ENCODE results near the gene TMEM131L.

Gene TMEM131L

DNA sequence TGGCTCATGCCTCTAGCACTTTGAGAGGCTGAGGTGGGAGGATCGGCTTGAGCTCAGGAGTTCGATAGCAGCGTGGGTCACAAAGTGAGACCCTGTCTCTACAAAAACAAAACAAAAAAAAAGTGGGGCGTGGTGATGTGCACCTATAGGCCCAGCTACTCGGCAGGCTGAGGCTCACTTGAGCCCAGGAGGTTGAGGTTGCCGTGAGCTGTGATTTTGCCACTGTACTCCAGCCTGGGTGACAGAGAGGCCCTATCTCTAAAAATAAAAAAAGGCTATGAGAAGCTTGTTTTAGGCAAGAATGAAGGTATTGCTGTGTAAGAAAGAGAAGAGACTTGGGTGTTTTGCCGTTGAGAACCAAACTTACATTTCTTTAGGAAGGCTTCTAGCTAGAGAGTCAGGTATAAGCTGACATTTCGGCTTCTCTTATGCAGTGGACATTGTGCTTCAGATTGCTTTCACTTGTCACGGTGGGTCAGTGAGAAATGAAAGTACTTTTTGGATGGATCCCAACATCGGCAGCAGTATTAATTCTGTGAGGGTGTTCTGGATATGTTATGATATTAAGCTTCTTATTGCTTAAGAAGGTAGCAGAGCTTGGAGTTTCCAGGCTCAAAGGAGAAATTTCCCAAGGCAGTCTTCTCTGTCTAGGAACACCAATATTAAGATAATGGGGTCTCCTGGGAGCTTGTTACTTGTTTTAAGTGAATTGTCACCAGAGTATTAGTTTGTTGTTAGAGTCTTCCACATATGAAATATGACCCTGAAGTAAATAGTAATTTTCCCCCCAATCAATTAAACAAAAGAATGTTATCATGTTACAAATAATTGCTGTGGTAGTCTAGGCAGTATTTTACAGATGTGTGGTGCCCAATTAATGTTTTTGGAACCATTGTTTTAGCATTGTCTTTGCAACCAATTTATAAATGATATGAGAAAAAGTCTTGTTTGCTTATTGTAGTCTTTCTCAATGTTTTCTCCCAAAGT, 17.6 kb downstream of the TMEM131L start:
- TF ChIP-seq, protein P1, sequence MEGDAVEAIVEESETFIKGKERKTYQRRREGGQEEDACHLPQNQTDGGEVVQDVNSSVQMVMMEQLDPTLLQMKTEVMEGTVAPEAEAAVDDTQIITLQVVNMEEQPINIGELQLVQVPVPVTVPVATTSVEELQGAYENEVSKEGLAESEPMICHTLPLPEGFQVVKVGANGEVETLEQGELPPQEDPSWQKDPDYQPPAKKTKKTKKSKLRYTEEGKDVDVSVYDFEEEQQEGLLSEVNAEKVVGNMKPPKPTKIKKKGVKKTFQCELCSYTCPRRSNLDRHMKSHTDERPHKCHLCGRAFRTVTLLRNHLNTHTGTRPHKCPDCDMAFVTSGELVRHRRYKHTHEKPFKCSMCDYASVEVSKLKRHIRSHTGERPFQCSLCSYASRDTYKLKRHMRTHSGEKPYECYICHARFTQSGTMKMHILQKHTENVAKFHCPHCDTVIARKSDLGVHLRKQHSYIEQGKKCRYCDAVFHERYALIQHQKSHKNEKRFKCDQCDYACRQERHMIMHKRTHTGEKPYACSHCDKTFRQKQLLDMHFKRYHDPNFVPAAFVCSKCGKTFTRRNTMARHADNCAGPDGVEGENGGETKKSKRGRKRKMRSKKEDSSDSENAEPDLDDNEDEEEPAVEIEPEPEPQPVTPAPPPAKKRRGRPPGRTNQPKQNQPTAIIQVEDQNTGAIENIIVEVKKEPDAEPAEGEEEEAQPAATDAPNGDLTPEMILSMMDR (IDR thresholded peaks at IDR 0.05): no peak
- Histone ChIP-seq H3K9me3 (no peaks in the 10 kb centered on the region), H3K4me1 (peaks cover 0 to 89% (median 44%) of the 10 kb centered on the region in 4 donors), H3K27me3 (no peaks in the 10 kb centered on the region), H3K4me3 (peak overlapping the region; percentile 6 to 34), H3K27ac (peak overlapping the region; percentile 74 to 76), H3K36me3 (no peaks in the 10 kb centered on the region)
- intact Hi-C loops (cut with DNase I; ENCODE audit: low total_unique reads): no loop called here
- DNase-seq: no peak

- TF ChIP-seq, protein P1 (IDR thresholded peaks at IDR 0.05): no peak
- H3K27ac ChIP-seq: peak overlapping the region; percentile 87 to 88
- H3K4me3 ChIP-seq: no peak overlapping the region
- H3K4me1 ChIP-seq: peaks cover 0 to 89% (median 49%) of the 10 kb centered on the region in 4 donors
- no peaks in the 10 kb centered on the region for H3K36me3 ChIP-seq
- no peaks in the 10 kb centered on the region for H3K9me3 ChIP-seq
- no peaks in the 10 kb centered on the region for H3K27me3 ChIP-seq
- intact Hi-C loops (cut with DNase I; ENCODE audit: low total_unique reads): no loop called here
- no peak for DNase-seq
These were observed 19.2 kb downstream of the TMEM131L start for GRCh38 chr4:153485359-153485758.

- peaks cover 0 to 89% (median 49%) of the 10 kb centered on the region in 4 donors for H3K4me1 ChIP-seq
- TF ChIP-seq, protein P1 (IDR thresholded peaks at IDR 0.05): no peak
- intact Hi-C loops (cut with DNase I; ENCODE audit: low total_unique reads): no loop called here
- no peaks in the 10 kb centered on the region for H3K27me3 ChIP-seq
- no peak for DNase-seq
- H3K9me3 ChIP-seq: no peaks in the 10 kb centered on the region
- no peaks in the 10 kb centered on the region for H3K36me3 ChIP-seq
- no peak overlapping the region for H3K4me3 ChIP-seq
- H3K27ac ChIP-seq: peak overlapping the region; percentile 87 to 88
These were observed 19.7 kb downstream of the TMEM131L start for GRCh38 chr4:153485860-153486259.

DNA sequence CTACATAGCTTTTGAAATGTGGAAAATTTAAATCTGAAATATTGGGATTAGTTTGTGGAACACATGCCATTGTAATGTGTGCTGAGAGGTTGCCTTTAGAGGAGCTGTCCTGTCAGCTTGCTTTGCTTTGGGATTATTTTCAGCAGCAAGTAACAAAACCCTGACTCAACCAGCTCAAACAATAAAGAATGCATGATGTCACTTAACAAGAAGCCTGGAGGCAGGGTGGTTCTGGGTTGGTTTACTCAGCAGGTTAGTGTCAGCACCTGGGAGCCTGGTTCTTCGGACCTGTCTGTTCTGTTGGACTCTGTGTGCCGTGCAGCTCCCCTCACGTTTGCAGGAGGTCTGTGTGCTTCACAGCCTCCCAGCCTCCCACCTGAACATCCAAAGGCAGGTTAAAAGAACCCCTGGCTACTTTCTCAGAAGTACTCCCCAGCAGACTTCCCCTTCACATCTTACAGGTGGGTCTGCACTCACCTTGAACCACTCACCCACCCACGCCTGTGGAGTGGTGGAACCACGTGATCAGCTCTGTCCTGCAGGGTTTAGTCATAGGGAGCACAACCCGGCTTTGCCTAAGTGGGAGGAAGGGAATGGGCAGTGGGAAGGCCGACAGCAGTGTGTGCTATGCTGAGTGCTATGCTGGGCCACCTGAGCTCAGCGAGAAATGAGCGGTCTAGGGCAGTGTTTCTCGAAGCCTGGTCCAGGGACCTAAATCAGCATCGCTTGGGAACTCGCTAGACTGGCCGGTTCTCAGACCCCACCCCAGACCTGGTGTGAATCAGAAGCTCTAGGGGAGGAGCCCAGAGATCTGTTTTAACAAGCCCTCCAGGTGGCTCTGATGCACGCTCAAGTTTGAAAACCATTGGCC, 20.4 kb downstream of the TMEM131L start:
- TF ChIP-seq, protein P1 (IDR thresholded peaks at IDR 0.05): no peak
- Histone ChIP-seq H3K36me3 (no peaks in the 10 kb centered on the region), H3K27me3 (no peaks in the 10 kb centered on the region), H3K9me3 (no peaks in the 10 kb centered on the region), H3K27ac (peak overlapping the region; percentile 87 to 88), H3K4me1 (peaks cover 0 to 89% (median 50%) of the 10 kb centered on the region in 4 donors), H3K4me3 (no peak overlapping the region)
- intact Hi-C loops (cut with DNase I; ENCODE audit: low total_unique reads): no loop called here
- DNase-seq: peak in 1 of 2 donors; percentile 76

DNA sequence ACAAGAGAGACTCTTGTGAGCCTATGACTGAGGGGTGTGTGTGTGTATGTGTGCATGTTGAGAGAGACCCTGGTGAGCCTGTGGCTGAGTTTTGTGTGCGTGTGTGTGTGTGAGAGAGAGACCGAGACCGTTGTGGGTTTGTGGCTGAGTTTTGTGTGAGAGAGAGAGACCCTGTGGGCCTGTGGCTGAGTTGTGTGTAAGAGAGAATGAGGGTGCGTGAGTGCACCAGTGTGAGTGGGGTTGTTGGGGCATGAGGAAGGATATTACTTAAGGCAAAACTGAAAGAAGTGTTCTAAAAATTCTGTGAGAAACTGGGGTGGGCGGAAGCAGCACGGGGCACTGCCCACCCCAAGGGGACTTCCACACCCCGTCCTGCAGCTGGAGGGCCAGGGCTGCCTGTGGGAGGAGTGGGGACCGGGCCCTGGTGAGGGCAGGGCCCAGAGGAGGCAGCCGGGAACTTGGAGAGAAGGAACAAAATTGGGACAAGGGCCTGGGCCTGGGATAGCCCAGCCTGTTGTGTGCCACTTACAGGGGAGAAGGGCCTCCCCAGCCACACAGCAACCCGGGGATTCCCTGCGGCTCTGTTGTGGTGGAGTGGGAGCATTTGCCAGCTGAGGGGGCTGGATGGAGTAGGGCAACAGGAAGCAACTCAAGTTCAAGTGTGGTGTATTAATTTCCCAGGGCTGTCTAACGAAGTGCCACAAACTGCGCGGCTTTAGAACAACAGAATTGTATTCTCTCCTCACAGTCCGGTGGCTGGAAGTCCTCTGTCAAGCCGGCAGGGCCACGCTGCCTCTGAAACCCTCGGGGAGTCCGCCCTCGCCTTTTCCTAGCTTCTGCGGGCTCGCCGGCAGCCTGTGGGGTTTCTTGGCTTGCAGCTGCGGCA, 22.1 kb downstream of the TMEM131L start:
- intact Hi-C loops (cut with DNase I; ENCODE audit: low total_unique reads): no loop called here
- no peaks in the 10 kb centered on the region for H3K9me3 ChIP-seq
- DNase-seq: peak; percentile 50 to 80
- H3K27ac ChIP-seq: peak overlapping the region; percentile 87 to 88
- no peaks in the 10 kb centered on the region for H3K36me3 ChIP-seq
- TF ChIP-seq, protein P1 (IDR thresholded peaks at IDR 0.05): no peak
- peak overlapping the region; percentile 30 to 42 for H3K4me3 ChIP-seq
- H3K27me3 ChIP-seq: no peaks in the 10 kb centered on the region
- peaks cover 0 to 88% (median 55%) of the 10 kb centered on the region in 4 donors for H3K4me1 ChIP-seq
